H1 (cell line): Measurements from ENCODE around the gene TBC1D2B.
"Not testable (repeated sequence)": the region's sequence is repeated elsewhere in the genome, so short reads cannot be mapped to it uniquely, and the experiment has no call there.

Experiments
- CBX5 ChIP-seq: fragments of 300-800, 300-1000 bp; sonication (generic); IDR thresholded peaks from 2 replicates; pipeline ENCODE4 v1.7.1; 2016; ENCODE audit warnings: antibody characterized with exemption, low read length, low read depth
- CEBPB ChIP-seq: IDR thresholded peaks from 2 replicates; pipeline ENCODE4 v1.6.1; 2012; ENCODE audit warnings: low read depth, low read length
- EP300 ChIP-seq, 2 experiments: IDR thresholded peaks; 1 replicate in 1 of 2; 2 replicates in 1 of 2; pipeline ENCODE4 v1.6.1; 2011 to 2012; ENCODE audit warnings: low read depth in 2 of 2, low read length in 2 of 2, mild to moderate bottlenecking in 2 of 2, borderline replicate concordance in 1 of 2, inconsistent platforms in 1 of 2, moderate library complexity in 1 of 2
- JUND ChIP-seq: IDR thresholded peaks from 2 replicates; pipeline ENCODE4 v1.6.1; 2011; ENCODE audit warnings: mild to moderate bottlenecking, improper control_type of control experiment, low read length
- POLR2AphosphoS5 ChIP-seq: IDR thresholded peaks from 2 replicates; pipeline ENCODE4 v1.6.1; 2011; ENCODE audit warnings: low read depth, low read length
- SIX5 ChIP-seq: IDR thresholded peaks from 2 replicates; pipeline ENCODE4 v1.6.1; 2011; ENCODE audit warnings: mild to moderate bottlenecking, low read depth, low read length
- TAF1 ChIP-seq: IDR thresholded peaks from 2 replicates; pipeline ENCODE4 v1.6.1; 2011; ENCODE audit warnings: mild to moderate bottlenecking, low read depth, low read length
- TCF12 ChIP-seq: IDR thresholded peaks from 2 replicates; pipeline ENCODE4 v1.6.1; 2011; ENCODE audit warnings: low read depth, mild to moderate bottlenecking, low read length
- TF ChIP-seq, protein P1 (sequence below), 3 experiments: IDR thresholded peaks; 1 replicate in 2 of 3; 2 replicates in 1 of 3; pipeline versions ENCODE4 v1.5.1 to v1.6.1; 2011; ENCODE audit warnings: low read length in 3 of 3, mild to moderate bottlenecking in 3 of 3, inconsistent platforms in 2 of 3, low read depth in 1 of 3, moderate library complexity in 1 of 3; ENCODE audit not compliant: insufficient read depth in 1 of 3; ENCODE audit errors: control extremely low read depth in 1 of 3
- TF ChIP-seq, protein P2 (sequence below): IDR thresholded peaks from 2 replicates; pipeline ENCODE4 v1.6.1; 2012; ENCODE audit warnings: inconsistent platforms
- TF ChIP-seq, protein P3 (sequence below): IDR thresholded peaks from 2 replicates; pipeline ENCODE4 v1.6.1; 2011; ENCODE audit warnings: low read length, improper control_type of control experiment
- TF ChIP-seq, protein P4 (sequence below): IDR thresholded peaks from 2 replicates; pipeline ENCODE4 v1.6.1; 2012; ENCODE audit warnings: inconsistent platforms

DNA sequence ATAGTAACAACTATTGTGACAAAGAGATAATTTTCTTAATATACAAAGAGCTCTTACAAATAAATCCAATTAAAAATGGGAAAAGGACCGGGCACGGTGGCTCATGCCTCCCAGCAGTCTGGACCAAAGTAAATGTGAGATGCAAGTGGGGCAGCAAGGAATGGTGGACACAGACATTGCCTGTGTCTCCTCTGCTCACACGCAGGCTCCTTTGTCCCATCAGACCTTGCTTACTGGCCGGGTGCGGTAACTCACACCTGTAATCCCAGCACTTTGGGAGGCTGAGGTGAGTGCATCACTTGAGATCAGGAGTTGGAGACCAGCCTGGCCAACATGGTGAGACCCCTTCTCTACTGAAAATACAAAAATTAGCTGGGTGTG is 110.3 kb downstream of the TBC1D2B start:
- TF ChIP-seq, protein P1, sequence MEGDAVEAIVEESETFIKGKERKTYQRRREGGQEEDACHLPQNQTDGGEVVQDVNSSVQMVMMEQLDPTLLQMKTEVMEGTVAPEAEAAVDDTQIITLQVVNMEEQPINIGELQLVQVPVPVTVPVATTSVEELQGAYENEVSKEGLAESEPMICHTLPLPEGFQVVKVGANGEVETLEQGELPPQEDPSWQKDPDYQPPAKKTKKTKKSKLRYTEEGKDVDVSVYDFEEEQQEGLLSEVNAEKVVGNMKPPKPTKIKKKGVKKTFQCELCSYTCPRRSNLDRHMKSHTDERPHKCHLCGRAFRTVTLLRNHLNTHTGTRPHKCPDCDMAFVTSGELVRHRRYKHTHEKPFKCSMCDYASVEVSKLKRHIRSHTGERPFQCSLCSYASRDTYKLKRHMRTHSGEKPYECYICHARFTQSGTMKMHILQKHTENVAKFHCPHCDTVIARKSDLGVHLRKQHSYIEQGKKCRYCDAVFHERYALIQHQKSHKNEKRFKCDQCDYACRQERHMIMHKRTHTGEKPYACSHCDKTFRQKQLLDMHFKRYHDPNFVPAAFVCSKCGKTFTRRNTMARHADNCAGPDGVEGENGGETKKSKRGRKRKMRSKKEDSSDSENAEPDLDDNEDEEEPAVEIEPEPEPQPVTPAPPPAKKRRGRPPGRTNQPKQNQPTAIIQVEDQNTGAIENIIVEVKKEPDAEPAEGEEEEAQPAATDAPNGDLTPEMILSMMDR (IDR thresholded peaks at IDR 0.05; ENCODE audit: control extremely low read depth in 1 of 3, insufficient read depth in 1 of 3, low read depth in 1 of 3, low read length in 3 of 3) = not testable (repeated sequence)
- TF ChIP-seq TCF12; TAF1; CEBPB; SIX5; JUND; POLR2AphosphoS5; EP300 (IDR thresholded peaks at IDR 0.05; ENCODE audit: borderline replicate concordance in 1 of 2, low read depth in 2 of 2, low read length in 2 of 2); CBX5: not testable (repeated sequence)
- TF ChIP-seq, protein P2, sequence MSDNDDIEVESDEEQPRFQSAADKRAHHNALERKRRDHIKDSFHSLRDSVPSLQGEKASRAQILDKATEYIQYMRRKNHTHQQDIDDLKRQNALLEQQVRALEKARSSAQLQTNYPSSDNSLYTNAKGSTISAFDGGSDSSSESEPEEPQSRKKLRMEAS = not testable (repeated sequence)
- TF ChIP-seq, protein P3, sequence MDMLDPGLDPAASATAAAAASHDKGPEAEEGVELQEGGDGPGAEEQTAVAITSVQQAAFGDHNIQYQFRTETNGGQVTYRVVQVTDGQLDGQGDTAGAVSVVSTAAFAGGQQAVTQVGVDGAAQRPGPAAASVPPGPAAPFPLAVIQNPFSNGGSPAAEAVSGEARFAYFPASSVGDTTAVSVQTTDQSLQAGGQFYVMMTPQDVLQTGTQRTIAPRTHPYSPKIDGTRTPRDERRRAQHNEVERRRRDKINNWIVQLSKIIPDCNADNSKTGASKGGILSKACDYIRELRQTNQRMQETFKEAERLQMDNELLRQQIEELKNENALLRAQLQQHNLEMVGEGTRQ = not testable (repeated sequence)
- TF ChIP-seq, protein P4, sequence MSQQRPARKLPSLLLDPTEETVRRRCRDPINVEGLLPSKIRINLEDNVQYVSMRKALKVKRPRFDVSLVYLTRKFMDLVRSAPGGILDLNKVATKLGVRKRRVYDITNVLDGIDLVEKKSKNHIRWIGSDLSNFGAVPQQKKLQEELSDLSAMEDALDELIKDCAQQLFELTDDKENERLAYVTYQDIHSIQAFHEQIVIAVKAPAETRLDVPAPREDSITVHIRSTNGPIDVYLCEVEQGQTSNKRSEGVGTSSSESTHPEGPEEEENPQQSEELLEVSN = not testable (repeated sequence)
